Endothelial cell of umbilical vein (primary cell): ENCODE results near the gene JARID2. TPM values are rescaled to one million over a fixed set of nuclear protein-coding genes. Genes with fewer than 3 reads are reported as not detected.

Source experiments
- BruUV-seq: library from RNA; stranded (reverse); fragments of 400-500 nt; replicated peaks from 2 replicates; lab custom pipeline; 2021; lab: Mats Ljungman, UMichigan
- CTCF ChIA-PET: fragments of 300-600, 350-600 bp; sonication (Branson Sonifier 250); formaldehyde crosslinking; loops from one replicate; lab custom pipeline; 2021; ENCODE audit warnings: antibody characterized with exemption, inconsistent platforms; lab: Charles Lee
- POLR2A ChIA-PET: fragments of 300-600, 350-600 bp; sonication (Branson Sonifier 250); formaldehyde crosslinking; loops from one replicate; lab custom pipeline; 2021; ENCODE audit warnings: antibody characterized with exemption, inconsistent platforms; lab: Charles Lee
- DNase-seq: peaks from one replicate; pipeline ENCODE4 v3.0.0-alpha.2; 2011; ENCODE audit warnings: low read depth, low spot score
- FAIRE-seq: peaks from 2 replicates; lab custom pipeline; 2011; peaks lifted over from hg19 to GRCh38; lab: Jason Lieb, UNC
- H2AFZ ChIP-seq: 2 replicates; pipeline ENCODE4 v1.6.0; 2012; ENCODE audit warnings: low read depth, low read length, control low read depth, inconsistent platforms
- H3K27ac ChIP-seq: 2 replicates; pipeline ENCODE4 v1.5.1; 2011; ENCODE audit warnings: low read depth, mild to moderate bottlenecking, control low read depth, low read length, moderate library complexity; ENCODE audit not compliant: insufficient read depth
- H3K27me3 ChIP-seq, 2 experiments: 2 replicates each; pipeline versions ENCODE4 v1.6.0 to v1.6.1; 2011; ENCODE audit warnings: low read length in 2 of 2, mixed read lengths in 1 of 2; ENCODE audit not compliant: control insufficient read depth in 2 of 2, insufficient read depth in 2 of 2
- H3K36me3 ChIP-seq, 2 experiments: 2 replicates in 1 of 2; 3 replicates in 1 of 2; pipeline ENCODE4 v1.5.1; 2011; ENCODE audit warnings: low read length in 2 of 2, mild to moderate bottlenecking in 1 of 2, moderate library complexity in 1 of 2; ENCODE audit not compliant: control insufficient read depth in 2 of 2, insufficient read depth in 2 of 2; ENCODE audit errors: extremely low read depth in 1 of 2
- H3K4me1 ChIP-seq: 3 replicates; pipeline ENCODE4 v1.5.1; 2011; ENCODE audit warnings: mild to moderate bottlenecking, low read length; ENCODE audit not compliant: control insufficient read depth, insufficient read depth; ENCODE audit errors: extremely low read depth
- H3K4me2 ChIP-seq: 2 replicates; pipeline ENCODE4 v1.6.1; 2011; ENCODE audit warnings: low read length, control low read depth, mixed read lengths; ENCODE audit not compliant: insufficient read depth
- H3K4me3 ChIP-seq, 3 experiments: fragments of 200-600 bp in 1 of 3; sonication (generic), shearing (Covaris generic) in 1 of 3; replicated peaks in 1 of 3; 2 replicates each; pipeline ENCODE4 v1.5.1; 2011 to 2016; ENCODE audit warnings: control low read depth in 3 of 3, low read length in 3 of 3, mild to moderate bottlenecking in 2 of 3, inconsistent platforms in 1 of 3, low read depth in 1 of 3, moderate library complexity in 1 of 3; ENCODE audit not compliant: insufficient read depth in 1 of 3
- H3K79me2 ChIP-seq: 2 replicates; pipeline ENCODE4 v1.6.0; 2012; ENCODE audit warnings: low read length, inconsistent platforms; ENCODE audit not compliant: control insufficient read depth, insufficient read depth
- H3K9ac ChIP-seq: replicated peaks from 2 replicates; pipeline ENCODE3; 2011; ENCODE audit warnings: low read length, control low read depth; ENCODE audit not compliant: insufficient read depth; ENCODE audit errors: extremely low read depth
- H3K9me1 ChIP-seq: replicated peaks from 3 replicates; pipeline ENCODE4 v1.6.0; 2011; ENCODE audit warnings: mild to moderate bottlenecking, low read length; ENCODE audit not compliant: control insufficient read depth, insufficient read depth; ENCODE audit errors: extremely low read depth
- H3K9me3 ChIP-seq: replicated peaks from 2 replicates; pipeline ENCODE4 v1.5.1; 2012; ENCODE audit warnings: low read length, inconsistent platforms; ENCODE audit not compliant: control insufficient read depth, insufficient read depth
- H4K20me1 ChIP-seq: replicated peaks from 2 replicates; pipeline ENCODE3; 2011; ENCODE audit warnings: mild to moderate bottlenecking, low read length; ENCODE audit not compliant: control insufficient read depth, insufficient read depth; ENCODE audit errors: extremely low read depth
- EZH2 ChIP-seq: IDR thresholded peaks from 2 replicates; pipeline ENCODE4 v1.6.1; 2012; ENCODE audit warnings: borderline replicate concordance, low read depth, mild to moderate bottlenecking, moderate library complexity, low read length, inconsistent platforms; ENCODE audit not compliant: severe bottlenecking
- FOS ChIP-seq: IDR thresholded peaks from 2 replicates; pipeline ENCODE4 v1.6.1; 2011; ENCODE audit warnings: mild to moderate bottlenecking, low read length, moderate library complexity, borderline replicate concordance; ENCODE audit not compliant: insufficient read depth
- GATA2 ChIP-seq: IDR thresholded peaks from 2 replicates; pipeline ENCODE4 v1.7.0; 2011; ENCODE audit warnings: low read depth, mild to moderate bottlenecking, moderate library complexity, mixed read lengths, low read length; ENCODE audit not compliant: insufficient read length, insufficient read depth
- JUN ChIP-seq: IDR thresholded peaks from 2 replicates; pipeline ENCODE4 v1.6.1; 2011; ENCODE audit warnings: borderline replicate concordance, low read depth; ENCODE audit not compliant: insufficient read length, insufficient read depth
- MYC ChIP-seq: IDR thresholded peaks from one replicate; pipeline ENCODE4 v1.6.1; 2011; ENCODE audit warnings: mild to moderate bottlenecking, low read depth, low read length
- POLR2A ChIP-seq: IDR thresholded peaks from 2 replicates; pipeline ENCODE4 v1.6.1; 2012; ENCODE audit warnings: low read depth, mild to moderate bottlenecking, control low read depth, low read length
- POLR2AphosphoS5 ChIP-seq: IDR thresholded peaks from 2 replicates; pipeline ENCODE4 v1.6.1; 2012; ENCODE audit warnings: low read depth, mild to moderate bottlenecking, control low read depth, low read length, moderate library complexity; ENCODE audit not compliant: insufficient read depth
- dilution Hi-C: fragments of 300-500 bp; cut with MboI; formaldehyde crosslinking; loops from one replicate; pipeline ENCODE4 v1.15.0; 2019; ENCODE audit warnings: low sequenced_read_pairs; ENCODE audit not compliant: extremely low pct_ligation_motif_present
- intact Hi-C: fragments of 100-400 bp; cut with micrococcal nuclease; formaldehyde crosslinking; loops from one replicate; pipeline ENCODE4 v1.10.0; 2022
- polyA plus RNA-seq, 4 experiments: library from polyadenylated mRNA; depleted of rRNA in 3 of 4; stranded (reverse) in 3 of 4; unstranded in 1 of 4; fragments of >200 nt; gene quantifications; 2 replicates each; pipeline versions ENCODE4 v1.2.1 to v1.2.3, GENCODE V29; 2011 to 2012; ENCODE audit warnings: missing spikeins in 1 of 4
- total RNA-seq: library from RNA; stranded (reverse); gene quantifications from 2 replicates; pipeline ENCODE4 v1.2.3, GENCODE V29; 2021
- TF ChIP-seq, protein P1 (sequence below): IDR thresholded peaks from 2 replicates; pipeline ENCODE4 v1.6.1; 2011; ENCODE audit not compliant: insufficient read depth, insufficient read length
- TF ChIP-seq, protein P2 (sequence below), 2 donors: IDR thresholded peaks; 1 replicate in 1 of 2; 2 replicates in 1 of 2; pipeline ENCODE4 v1.5.1; 2011; ENCODE audit warnings: low read length in 2 of 2, mild to moderate bottlenecking in 2 of 2, moderate library complexity in 2 of 2, control low read depth in 1 of 2, inconsistent platforms in 1 of 2, low read depth in 1 of 2; ENCODE audit not compliant: insufficient read depth in 1 of 2; ENCODE audit errors: extremely low read depth in 1 of 2

JARID2 gene
- total and polyA plus RNA-seq, 2 donors (not counting 3 experiments of a cell fraction or from before 2014, with no cell fraction given), result 2.9 to 10.6 TPM

DNA sequence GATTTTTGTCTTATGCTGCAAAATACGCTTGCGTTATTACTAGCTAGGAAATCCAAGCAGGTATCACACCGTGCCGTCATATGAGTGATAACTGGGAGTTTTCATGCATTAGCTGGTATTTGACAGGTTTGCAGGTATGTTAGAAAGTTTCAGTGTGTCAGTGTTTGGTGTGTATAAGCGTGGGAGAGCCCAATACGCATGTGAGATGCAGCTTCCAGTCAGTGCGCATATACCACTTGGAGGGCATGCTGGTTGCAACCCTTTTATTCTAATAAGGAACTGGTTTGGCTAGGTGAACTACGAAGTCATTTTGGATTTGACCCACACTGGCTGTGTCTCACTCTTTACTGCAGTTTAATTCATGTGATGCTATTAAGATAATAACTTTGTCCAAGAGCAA lies 35.1 kb downstream of the JARID2 start:
- Histone ChIP-seq H3K79me2 (no peaks in the 10 kb centered on the region), H4K20me1 (no peaks in the 10 kb centered on the region)

More for the DNA sequence above, 35.1 kb downstream of the JARID2 start:
- DNase-seq (no peak), FAIRE-seq (no peak)
- Histone ChIP-seq H3K9ac (no peak overlapping the region), H3K4me1 (peaks cover 18% of the 10 kb centered on the region), H2AFZ (no peak overlapping the region), H3K4me2 (no peak overlapping the region), H3K4me3 (no peak overlapping the region), H3K9me1 (no peaks in the 10 kb centered on the region), H3K27ac (no peak overlapping the region), H3K27me3 (no peaks in the 10 kb centered on the region), H3K9me3 (no peaks in the 10 kb centered on the region), H3K36me3 (no peaks in the 10 kb centered on the region)
- no peak for TF ChIP-seq GATA2
- TF ChIP-seq EZH2, result no peak
- TF ChIP-seq, protein P1, sequence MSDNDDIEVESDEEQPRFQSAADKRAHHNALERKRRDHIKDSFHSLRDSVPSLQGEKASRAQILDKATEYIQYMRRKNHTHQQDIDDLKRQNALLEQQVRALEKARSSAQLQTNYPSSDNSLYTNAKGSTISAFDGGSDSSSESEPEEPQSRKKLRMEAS, result no peak
- TF ChIP-seq, protein P2, sequence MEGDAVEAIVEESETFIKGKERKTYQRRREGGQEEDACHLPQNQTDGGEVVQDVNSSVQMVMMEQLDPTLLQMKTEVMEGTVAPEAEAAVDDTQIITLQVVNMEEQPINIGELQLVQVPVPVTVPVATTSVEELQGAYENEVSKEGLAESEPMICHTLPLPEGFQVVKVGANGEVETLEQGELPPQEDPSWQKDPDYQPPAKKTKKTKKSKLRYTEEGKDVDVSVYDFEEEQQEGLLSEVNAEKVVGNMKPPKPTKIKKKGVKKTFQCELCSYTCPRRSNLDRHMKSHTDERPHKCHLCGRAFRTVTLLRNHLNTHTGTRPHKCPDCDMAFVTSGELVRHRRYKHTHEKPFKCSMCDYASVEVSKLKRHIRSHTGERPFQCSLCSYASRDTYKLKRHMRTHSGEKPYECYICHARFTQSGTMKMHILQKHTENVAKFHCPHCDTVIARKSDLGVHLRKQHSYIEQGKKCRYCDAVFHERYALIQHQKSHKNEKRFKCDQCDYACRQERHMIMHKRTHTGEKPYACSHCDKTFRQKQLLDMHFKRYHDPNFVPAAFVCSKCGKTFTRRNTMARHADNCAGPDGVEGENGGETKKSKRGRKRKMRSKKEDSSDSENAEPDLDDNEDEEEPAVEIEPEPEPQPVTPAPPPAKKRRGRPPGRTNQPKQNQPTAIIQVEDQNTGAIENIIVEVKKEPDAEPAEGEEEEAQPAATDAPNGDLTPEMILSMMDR (IDR thresholded peaks at IDR 0.05; ENCODE audit: extremely low read depth in 1 of 2, insufficient read depth in 1 of 2, low read depth in 1 of 2, low read length in 2 of 2), result no peak
- TF ChIP-seq MYC, result no peak
- no peak for TF ChIP-seq POLR2A
- no peak for TF ChIP-seq JUN
- no peak for TF ChIP-seq FOS
- TF ChIP-seq POLR2AphosphoS5, result no peak
- intact Hi-C loops (no loop called here), dilution Hi-C loops (no loop called here)
- ChIA-PET POLR2A (no interaction called here), CTCF (no interaction called here)
- BruUV-seq, result no TSS peak
